Measurements from ENCODE around the gene SCAF11.

- TF ChIP-seq CTCF (IDR thresholded peaks at IDR 0.05), result no peak
- no peak for TF ChIP-seq POLR2A (IDR thresholded peaks at IDR 0.05)
Measured at GRCh38 chr12:45880533-45880932, 109.8 kb downstream of the SCAF11 start.

Data from heart left ventricle (tissue), 13 donors.